Calu3 (cell line): Measurements from ENCODE around the gene CERK. TPM values are rescaled to one million over a fixed set of nuclear protein-coding genes. Genes with fewer than 3 reads are reported as not detected.

Experiments
- BruUV-seq: library from RNA; stranded (reverse); fragments of 400-500 nt; replicated peaks from 2 replicates; lab custom pipeline; 2021; lab: Mats Ljungman, UMichigan
- CTCF ChIA-PET: fragments of 300-600 bp; sonication (Branson Sonifier 250); formaldehyde crosslinking; loops from one replicate; lab custom pipeline; 2022; ENCODE audit warnings: antibody characterized with exemption; lab: Charles Lee
- DNase-seq: peaks from one replicate; pipeline ENCODE4 v3.0.0; 2022
- H3K27ac Mint-ChIP-seq: one replicate; pipeline ENCODE4 v1.8.0; 2022; ENCODE audit warnings: mixed read lengths; ENCODE audit not compliant: unreplicated experiment
- H3K27me3 Mint-ChIP-seq: one replicate; pipeline ENCODE4 v1.8.0; 2022; ENCODE audit warnings: mixed read lengths; ENCODE audit not compliant: unreplicated experiment
- H3K36me3 Mint-ChIP-seq: one replicate; pipeline ENCODE4 v1.8.0; 2022; ENCODE audit warnings: mild to moderate bottlenecking, moderate library complexity, mixed read lengths; ENCODE audit not compliant: insufficient read depth, unreplicated experiment
- H3K4me1 Mint-ChIP-seq: one replicate; pipeline ENCODE4 v1.8.0; 2022; ENCODE audit warnings: mild to moderate bottlenecking, low read depth, mixed read lengths; ENCODE audit not compliant: unreplicated experiment
- H3K4me3 Mint-ChIP-seq: one replicate; pipeline ENCODE4 v1.8.0; 2022; ENCODE audit warnings: mild to moderate bottlenecking, low read depth, moderate library complexity, mixed read lengths; ENCODE audit not compliant: unreplicated experiment
- H3K9me3 Mint-ChIP-seq: one replicate; pipeline ENCODE4 v1.8.0; 2022; ENCODE audit warnings: low read depth, mixed read lengths; ENCODE audit not compliant: unreplicated experiment
- CTCF ChIP-seq: fragments of 200-600 bp; IDR thresholded peaks from one replicate; pipeline ENCODE4 v1.8.0; 2022; ENCODE audit warnings: antibody characterized with exemption; ENCODE audit not compliant: unreplicated experiment
- intact Hi-C: fragments of 100-400 bp; cut with micrococcal nuclease; formaldehyde crosslinking; loops from one replicate; pipeline ENCODE4 v1.10.0; 2022; ENCODE audit not compliant: unreplicated experiment
- total RNA-seq: library from RNA; stranded (reverse); gene quantifications from 2 replicates; pipeline ENCODE4 v1.2.3, GENCODE V29; 2022

Gene CERK
- total RNA-seq, 1 experiment from 2014 or later = 25.0 TPM

- no peaks in the 10 kb centered on the region for H3K9me3 Mint-ChIP-seq
- H3K36me3 Mint-ChIP-seq = peaks cover 4% of the 10 kb centered on the region
- H3K27ac Mint-ChIP-seq = no peak overlapping the region
- no TSS peak for BruUV-seq
- H3K4me3 Mint-ChIP-seq = no peak overlapping the region
- peaks cover 47% of the 10 kb centered on the region for H3K4me1 Mint-ChIP-seq
- no peak for TF ChIP-seq CTCF
- intact Hi-C loops = no loop called here
- H3K27me3 Mint-ChIP-seq = no peaks in the 10 kb centered on the region
- CTCF ChIA-PET = no interaction called here
- no peak for DNase-seq
Measured at GRCh38 chr22:46746620-46747019, 8.6 kb upstream of the CERK start.

GRCh38 chr22:46746192-46746591, 8.1 kb upstream of the CERK start:
- DNase-seq = no peak
- no TSS peak for BruUV-seq
- Mint-ChIP-seq H3K4me1 (peaks cover 43% of the 10 kb centered on the region), H3K27me3 (no peaks in the 10 kb centered on the region), H3K4me3 (no peak overlapping the region), H3K9me3 (no peaks in the 10 kb centered on the region), H3K27ac (no peak overlapping the region), H3K36me3 (peaks cover 4% of the 10 kb centered on the region)
- intact Hi-C loops = no loop called here
- CTCF ChIA-PET = no interaction called here
- no peak for TF ChIP-seq CTCF

- no peak for TF ChIP-seq CTCF
- no TSS peak for BruUV-seq
- H3K27ac Mint-ChIP-seq = no peak overlapping the region
- no peak for DNase-seq
- H3K9me3 Mint-ChIP-seq = no peaks in the 10 kb centered on the region
- peaks cover 35% of the 10 kb centered on the region for H3K4me1 Mint-ChIP-seq
- CTCF ChIA-PET = no interaction called here
- intact Hi-C loops = no loop called here
- peaks cover 10% of the 10 kb centered on the region for H3K36me3 Mint-ChIP-seq
- no peak overlapping the region for H3K4me3 Mint-ChIP-seq
- H3K27me3 Mint-ChIP-seq = no peaks in the 10 kb centered on the region
Measured at GRCh38 chr22:46744581-46744980, 6.5 kb upstream of the CERK start.

GRCh38 chr22:46742576-46743221, 4.6 kb upstream of the CERK start:
- peaks cover 34% of the 10 kb centered on the region for H3K4me1 Mint-ChIP-seq
- H3K36me3 Mint-ChIP-seq = peaks cover 27% of the 10 kb centered on the region
- BruUV-seq = no TSS peak
- H3K27me3 Mint-ChIP-seq = no peaks in the 10 kb centered on the region
- intact Hi-C loops = no loop called here
- no peak for TF ChIP-seq CTCF
- H3K4me3 Mint-ChIP-seq = no peak overlapping the region
- no peak for DNase-seq
- H3K27ac Mint-ChIP-seq = no peak overlapping the region
- CTCF ChIA-PET = interaction anchor here (0.6 kb wide), 1 partner anchor 27 kb away, joined by 5 read pairs; no protein-coding TSS in a partner anchor
- H3K9me3 Mint-ChIP-seq = no peaks in the 10 kb centered on the region
